CD4-positive, alpha-beta T cell treated with Interleukin-15 for 1 hour (primary cell): Measurements from ENCODE around the gene EVC.
"Not testable (repeated sequence)": the region's sequence is repeated elsewhere in the genome, so short reads cannot be mapped to it uniquely, and the experiment has no call there.

Source experiments
- DNase-seq: peaks from one replicate; pipeline ENCODE4 v3.0.0-alpha.2; 2020

Gene EVC

DNA sequence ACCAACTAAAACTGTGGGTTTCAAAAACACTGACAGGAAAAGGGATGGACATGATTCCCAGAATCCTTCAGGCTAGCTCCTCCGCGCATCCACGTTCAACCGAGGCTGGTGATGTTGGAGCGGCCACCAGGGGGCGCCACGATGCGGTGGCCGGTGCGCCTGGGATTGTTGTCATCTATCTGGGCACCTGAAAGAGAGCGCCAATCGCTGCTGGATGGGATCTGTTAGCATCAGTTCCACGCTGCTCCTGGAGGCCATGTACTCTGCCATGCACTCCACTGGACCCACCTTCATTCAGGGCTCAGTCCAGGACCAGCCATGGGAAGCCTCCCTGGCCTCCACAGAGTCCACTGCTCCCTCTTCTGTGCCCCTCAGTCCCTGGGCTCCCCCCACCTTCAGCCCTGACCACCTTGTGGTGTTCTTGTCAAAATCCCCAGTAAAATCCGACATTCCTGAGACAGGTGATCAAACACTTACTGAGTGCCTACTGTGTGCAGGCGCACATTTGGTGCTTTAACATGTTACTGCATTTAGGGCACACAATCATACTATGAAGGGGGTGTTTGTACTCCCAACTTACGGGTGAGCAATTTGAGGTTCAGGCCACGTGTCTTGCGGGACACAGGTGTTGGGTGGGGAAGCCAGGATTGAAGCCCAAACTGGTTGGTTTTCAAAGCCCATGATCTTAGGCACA is 110.8 kb downstream of the EVC start:
- DNase-seq, result peak; percentile 12

DNA sequence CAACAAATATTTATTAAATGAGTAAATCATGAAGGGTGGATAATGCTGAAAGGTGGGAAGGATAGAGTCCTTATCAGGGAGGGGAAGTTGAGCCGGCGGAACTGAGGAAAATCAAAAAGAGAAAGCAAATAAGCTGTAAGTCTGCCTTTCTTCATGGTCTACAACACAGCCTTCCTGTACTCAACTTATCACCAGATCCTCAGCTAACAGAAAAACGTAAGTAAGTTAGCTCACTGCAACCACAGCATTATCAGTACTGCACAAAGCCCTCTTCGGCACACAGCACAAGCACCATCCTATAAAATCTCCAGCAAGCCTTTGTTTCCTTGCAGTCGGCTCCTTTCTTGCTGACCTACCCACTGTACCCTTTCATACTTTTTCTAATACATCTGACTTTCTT is 111.6 kb downstream of the EVC start:
- no peak for DNase-seq

DNA sequence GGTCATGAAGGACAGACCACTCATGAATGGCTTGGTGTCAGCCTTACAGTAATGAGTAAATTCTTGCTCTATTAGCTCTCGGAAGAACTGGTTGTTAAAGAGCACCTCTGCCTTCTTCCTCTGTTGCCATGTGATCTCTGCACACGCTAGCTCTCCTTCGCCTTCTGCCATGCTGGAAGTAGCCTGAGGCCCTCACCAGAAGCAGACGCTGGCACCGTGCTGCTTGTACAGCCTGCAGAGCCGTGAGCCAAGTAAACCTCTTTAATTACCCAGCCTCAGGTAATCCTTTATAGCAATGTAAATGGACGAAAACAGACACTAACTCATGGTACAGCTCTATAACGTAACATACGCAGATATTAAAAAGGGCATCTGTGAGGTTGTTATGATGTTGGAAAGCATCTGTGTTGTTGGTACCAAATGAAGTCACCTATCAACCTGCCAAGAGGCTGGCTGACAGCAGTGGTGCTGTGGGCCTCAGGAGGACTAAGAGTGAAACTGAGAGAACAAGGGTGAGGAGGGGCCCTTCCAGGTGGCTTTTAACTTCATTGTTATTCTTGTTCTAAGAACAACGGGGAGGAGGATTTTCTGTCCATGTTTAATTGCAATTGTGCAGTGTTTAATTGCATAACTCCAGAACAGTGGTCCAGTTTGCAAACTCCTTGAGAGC is 112.7 kb downstream of the EVC start:
- DNase-seq, result no peak

DNA sequence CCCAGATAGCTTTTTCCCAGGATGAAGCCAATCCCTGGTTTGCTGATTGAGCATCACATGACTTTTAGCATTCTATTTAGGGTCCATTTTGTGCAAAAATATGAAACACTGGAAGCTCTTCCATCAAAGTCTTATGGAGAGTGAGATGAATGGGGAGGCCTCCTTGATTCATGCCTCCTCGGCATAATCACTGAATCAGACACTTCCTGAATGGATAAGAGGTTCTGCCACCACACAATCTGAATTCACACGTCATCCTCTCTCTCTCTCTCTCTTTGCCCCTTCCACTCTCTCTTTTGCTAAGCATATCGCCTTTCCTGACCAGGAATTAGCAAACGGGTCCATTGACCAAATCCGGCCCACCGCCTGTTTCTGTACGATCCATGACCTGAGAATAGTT is 113.2 kb downstream of the EVC start:
- no peak for DNase-seq

DNA sequence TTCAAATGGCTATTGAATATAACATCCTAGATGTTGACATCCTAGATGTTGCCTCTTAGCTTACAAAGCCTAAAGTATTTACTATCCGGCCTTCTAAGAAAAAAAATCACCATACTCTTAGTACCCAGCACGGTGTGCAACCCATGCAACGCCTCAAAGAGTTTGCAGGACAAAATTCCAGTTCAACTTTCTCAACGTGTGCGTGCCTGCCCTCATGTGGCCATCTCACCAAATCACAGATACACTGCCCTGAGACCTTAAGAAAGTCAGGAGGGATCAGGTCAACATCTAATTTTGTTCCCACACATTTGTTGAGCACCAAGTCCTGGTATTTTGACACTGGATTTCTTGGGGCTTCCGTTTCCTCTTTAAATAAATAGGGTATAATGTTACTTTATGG is 113.6 kb downstream of the EVC start:
- no peak for DNase-seq

DNA sequence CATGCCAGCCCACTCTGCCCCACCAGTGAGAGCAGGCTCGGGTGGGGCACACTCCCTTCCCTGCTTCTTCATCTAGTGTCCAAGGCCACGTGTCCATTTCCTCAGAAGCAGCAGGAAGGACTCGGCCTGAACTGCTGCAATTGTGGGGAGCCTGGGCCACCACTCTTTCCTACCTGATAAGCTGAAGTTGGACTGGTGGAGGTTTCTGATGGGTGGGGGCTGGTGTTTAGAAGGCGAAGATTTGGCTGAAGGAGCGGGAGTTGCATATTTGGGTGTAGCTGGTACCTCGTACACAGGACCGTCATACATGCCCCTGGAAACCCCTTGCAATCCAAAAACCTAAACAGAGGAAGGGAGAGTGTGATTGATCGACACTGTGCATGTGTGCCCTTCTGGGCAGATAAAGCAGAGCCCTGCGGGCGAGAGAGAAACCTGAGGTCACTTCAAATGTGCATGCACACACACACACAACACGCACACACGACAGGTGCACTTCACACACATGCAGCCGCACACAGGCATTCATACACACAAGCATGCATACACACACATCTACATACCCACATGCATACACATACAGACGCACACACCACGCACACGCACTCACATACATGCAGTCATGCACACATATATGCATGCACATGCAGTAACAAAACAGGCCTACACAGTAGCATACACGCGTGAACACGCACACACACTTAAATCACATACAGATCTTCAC is 114.5 kb downstream of the EVC start:
- no peak for DNase-seq

DNA sequence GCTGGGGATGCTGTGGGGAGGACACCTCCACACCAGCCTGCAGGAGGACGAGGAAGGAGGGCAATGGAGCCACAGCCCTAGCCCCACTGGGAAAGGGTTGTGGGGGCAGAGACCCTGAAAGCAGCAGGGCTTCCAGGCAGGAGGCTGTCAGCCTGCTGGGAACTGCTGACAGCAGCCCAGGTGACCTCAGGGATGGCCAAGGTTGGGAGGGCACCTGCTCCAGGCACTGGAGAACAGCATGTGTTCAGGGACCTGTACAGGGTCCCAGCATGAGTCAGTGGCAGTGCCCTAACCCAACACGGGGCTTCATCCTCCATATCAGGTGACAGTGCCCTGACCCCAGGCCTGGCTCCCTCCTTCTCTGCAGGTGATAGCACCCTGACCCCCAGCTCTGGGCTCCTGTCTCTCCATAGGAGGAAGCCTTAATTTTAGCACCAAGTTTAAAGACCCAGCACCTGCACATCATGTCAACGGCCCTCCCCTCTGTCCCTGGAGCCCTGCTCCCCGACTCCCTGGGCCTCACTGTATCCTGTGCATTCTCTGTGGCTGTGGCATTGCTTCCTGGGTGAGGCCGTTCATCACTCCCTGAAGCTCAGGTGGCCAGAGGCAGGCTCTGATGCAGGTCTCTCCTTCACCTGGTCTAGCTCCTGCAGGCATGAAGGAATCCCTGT is 115.6 kb downstream of the EVC start:
- no peak for DNase-seq

DNA sequence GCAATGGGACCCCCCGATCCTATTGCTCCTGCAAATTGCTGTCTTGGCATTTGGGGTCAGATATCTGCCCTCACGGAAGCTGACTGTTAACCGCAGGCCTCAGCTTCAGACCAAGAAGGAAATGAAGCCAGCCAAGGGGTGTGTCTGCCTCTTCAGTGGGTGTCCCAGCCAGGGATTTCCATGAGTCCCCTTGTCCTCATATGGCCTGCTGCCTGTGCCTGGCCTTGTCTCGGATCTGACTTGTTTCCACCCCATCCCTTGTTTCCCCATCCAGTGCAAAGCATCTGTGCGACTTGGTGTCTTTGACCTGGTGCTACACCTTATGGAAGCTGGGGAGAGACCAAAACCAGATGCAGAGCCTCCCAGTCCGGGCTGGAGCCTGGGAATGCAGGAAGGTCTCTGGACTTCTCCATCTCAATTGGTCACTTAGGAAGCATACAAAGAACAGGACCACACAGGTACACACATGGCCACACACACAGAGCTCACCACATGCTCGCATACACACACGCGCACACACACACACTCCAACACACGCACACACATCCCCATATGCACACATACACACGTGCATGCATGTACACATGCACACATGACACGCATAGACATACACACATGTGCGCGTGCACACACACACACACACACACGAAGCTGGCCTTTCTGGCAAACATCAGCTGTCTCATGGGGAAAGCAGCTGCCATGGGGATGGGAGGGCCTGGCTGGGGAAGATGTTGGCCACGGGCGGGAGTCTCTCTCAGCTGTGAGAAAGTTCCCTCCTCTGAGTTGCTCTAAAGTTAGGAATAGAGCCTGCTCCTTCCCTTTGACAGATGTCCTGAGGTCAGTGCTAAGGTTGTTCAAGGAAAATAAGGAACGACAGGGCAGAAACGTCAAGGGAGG is 116.4 kb downstream of the EVC start:
- no peak for DNase-seq

DNA sequence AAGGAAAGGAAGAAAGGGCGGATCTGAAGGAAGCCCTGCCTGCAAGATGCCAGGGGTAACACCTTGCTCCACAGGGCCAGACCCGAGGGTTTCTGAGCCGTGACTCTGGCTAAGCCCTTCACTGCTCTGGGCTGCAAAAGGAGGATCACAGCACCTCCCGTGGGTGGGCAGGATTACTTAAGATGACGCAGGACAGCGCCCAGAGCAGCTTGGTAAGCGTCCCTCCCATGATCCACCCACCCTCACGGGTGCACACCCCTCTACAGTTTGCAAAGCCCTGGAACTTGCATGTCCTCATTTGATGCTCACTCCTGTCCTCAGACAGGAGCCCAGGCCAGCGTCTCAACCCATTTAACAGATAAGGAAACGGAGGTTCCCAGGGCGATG is 117.0 kb downstream of the EVC start:
- no peak for DNase-seq

DNA sequence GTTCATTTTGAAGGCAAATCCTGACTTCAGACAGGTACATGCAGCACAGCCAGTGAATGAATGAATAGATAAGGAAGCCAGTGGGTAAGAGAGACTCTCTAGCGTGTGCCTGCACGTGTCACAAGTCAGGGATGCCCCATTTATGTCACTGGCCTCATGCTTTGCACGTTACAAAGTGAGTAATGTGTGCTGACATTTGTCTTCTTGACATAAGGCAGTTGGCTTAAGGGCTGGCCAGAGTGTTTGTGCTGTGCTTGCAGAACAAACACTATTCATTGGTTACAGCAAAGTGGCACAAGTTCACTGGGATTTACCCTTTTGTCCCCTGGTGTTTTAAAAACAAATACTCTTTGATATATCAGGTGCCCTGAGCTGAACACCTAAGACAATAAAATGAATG is 125.9 kb downstream of the EVC start:
- DNase-seq, result no peak

DNA sequence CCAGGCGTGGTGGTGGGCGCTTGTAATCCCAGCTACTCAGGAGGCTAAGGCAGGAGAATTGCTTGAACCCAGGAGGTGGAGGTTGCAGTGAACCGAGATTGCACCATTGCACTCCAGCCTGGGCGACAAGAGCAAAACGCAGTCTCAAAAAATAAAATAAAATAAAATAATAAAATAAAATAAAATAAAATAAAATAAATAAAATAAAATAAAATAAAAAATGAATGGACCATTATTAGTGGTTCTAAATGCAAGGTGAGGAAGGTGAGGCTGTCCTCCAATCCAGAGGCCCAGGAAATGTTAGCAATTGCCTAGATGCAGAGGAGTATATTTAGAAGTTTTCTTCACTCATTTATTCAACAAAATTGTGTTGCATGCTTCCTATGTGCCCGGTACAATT is 126.5 kb downstream of the EVC start:
- not testable (repeated sequence) for DNase-seq

DNA sequence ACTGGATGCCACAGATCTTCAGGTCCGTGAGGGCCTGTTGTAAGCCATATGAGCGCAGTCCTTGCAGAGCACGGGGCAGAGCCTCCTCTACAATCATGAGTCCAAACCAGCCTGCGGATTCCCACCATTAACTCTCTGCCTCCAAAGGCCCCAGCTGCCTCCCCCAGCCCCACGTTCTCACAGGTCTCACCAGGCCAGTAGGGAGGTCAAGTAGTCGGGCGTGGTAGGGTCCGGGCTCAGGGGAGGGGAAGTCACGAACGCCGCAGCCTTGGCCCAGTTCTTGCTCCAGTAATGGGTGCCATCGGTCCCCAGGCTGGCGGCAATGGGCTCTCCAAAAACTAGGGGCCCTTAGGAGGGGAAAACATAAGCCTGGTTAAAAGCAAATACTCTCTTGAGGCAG is 128.3 kb downstream of the EVC start:
- DNase-seq, result no peak

DNA sequence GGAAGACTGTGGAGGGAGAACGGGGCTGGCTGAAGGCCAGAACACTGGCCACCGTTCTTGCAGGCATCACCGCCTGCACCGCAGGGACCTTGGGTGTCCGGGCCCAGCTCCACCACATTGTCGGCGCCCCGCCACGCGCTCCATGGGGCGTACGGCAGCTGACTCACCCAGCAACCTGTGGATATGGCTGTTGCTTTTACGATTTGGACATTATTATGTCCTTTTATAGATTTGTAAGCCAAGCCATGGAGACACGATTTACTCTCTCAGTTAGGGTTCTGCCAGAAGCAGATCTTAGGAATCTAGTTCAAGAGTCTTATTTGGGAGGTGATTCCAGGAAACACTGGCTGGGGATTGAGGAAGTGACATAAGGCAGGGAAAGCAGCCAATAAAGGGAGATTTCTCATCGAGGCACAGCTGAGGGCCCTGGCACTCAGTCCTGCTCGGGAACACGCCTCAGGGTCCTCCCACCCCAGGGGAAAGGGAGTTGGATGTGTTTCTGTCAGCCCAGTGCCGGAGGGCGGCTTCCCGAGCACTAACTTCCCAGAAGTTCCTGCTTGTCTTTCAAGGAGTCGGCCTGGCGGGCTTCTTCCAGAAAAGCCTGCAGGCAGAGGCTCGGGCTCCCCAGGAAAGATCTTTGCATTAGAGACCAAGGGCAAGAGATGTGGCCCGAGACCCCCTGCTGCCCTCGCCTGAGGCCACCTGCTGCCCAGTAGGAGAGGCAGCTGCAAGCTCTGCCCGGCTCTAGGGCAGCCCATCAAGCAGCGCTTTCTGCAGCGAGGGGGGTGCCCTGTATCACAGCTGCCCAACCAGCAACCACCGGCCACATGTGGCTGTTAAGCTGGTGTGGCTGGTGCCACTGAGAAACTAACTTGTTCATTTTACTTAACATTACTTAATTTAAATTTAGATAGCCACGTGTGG is 129.0 kb downstream of the EVC start:
- DNase-seq, result no peak

DNA sequence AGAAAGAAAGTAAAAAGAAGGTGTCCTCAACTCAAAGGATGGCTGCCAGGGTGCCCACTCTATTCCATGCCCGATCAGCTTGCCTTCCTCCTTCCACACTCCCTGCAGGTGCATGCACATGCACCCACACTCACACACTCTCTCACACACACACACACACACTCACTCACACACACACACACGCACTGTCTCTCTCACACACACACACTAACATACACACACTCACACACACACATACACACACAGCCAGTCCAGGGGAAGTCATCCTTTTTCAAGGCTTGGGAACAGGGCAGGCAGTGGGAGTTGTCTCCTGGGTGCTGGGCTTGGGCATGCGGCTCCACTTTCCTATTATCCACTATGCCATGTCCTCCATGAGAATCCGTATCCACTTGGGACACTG is 131.5 kb downstream of the EVC start:
- DNase-seq, result no peak

DNA sequence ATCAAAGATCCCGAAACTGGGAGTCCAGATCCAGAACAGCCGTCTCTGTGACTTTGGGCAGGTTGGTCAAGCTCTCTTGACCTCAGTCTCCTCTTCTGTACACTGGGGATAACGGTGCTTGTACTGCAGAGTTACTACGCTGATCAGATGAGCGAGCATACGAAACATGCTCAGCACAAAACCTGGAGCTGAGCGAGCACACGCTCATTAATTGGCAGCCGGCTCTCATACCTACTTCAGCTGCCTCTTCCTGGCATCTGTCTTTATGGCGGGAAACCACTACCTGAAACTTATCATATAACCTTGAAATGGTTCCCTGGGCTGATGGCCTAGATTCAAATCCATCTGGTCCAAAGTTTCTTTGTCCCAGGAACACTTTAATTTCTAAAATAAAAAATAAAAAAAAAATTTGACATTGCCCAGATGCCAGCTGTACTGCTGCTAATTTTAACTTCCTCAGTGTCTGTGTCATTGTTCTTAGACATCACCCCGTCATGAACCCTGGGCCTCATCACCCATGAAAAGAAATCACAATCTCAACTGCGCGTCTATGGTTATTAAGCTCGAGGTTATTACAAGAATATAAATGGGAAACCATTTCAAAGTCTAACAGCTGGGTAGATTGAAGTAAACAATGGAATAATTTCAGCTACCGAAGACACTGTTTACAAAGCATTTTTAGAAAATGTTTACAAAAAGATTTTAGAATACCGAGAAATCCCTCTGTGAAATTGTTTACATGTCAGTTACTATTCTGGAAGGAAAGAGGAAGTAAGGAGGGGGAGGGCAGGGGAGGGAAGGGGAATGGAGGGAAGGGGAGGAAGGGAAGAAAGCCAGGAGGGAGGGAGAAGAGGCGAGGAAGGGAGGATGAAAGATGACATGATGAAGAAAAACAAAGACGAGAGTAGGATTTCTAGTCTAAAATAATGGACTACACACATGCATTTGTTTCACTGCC is 132.9 kb downstream of the EVC start:
- DNase-seq, result no peak

DNA sequence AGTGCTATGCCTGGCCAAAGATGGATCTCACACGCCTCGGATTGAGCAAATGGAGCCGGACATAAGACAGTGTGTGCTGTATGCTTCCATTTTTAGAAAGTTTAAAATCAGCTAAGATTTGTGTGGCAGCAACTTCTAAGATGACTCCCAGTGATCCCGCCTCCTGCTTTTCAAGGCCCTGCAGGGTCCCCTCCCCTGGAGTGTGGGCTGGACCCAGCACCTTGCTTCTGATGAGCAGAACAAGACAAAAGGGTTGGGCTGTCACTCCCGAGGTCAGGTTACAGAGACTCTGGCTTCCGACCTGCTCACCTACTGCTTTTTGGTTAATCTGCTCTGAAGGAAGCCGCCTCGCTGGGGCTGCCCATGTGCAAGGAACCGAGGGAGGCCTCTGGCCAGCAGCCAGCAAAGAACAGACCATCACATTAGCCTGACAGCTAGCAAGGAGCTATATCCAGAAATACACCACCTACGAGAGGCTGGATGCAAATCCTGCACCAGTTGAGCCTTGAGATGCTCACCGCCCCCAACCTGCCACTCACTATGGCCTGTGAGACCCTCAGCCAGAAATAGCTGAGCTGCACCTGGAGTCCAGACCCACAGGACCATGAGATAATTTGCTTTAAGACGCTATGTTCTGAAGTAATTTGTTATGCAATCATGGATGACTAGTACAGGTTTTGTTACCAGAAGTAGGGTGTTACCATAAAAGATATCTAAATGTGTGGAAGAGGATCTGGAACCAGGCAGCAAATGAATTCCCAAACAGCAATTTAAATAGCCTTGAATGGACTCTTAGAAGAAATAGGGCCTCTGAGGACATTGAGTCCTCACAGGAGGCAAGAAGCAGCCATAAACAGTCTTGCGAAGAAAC is 134.3 kb downstream of the EVC start:
- DNase-seq, result no peak

DNA sequence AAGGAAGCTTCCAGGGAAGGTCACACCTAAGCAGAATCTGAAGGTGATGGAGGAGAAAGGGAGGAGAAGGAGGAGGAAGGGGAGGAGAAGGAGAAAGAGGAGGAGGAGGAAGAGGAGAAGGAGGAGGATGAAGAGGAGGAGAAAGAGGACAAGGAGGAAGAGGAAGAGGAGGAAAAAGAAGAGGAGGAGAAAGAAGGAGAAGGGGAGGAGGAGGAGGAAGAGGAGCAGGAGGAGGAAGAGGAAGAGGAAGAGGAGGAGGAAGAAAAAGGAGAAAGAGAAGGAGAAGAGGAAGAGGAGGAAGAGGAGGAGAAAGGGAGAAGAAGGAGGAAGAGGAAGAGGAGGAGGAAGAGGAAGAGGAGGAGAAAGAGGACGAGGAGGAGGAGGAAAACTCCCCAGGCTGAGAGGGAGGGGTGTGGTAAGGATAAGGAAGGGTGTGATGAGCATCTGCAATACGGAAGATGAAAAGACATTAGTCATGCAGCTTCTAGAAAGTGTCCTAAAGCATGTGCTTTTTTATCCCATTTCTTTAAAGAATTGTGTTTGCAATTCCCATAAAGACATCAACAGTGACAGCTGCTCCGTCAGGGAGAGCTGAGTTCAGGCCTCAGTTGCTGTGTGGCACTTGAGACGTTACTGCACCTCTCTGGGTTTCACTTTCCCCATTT is 140.8 kb downstream of the EVC start:
- no peak for DNase-seq

DNA sequence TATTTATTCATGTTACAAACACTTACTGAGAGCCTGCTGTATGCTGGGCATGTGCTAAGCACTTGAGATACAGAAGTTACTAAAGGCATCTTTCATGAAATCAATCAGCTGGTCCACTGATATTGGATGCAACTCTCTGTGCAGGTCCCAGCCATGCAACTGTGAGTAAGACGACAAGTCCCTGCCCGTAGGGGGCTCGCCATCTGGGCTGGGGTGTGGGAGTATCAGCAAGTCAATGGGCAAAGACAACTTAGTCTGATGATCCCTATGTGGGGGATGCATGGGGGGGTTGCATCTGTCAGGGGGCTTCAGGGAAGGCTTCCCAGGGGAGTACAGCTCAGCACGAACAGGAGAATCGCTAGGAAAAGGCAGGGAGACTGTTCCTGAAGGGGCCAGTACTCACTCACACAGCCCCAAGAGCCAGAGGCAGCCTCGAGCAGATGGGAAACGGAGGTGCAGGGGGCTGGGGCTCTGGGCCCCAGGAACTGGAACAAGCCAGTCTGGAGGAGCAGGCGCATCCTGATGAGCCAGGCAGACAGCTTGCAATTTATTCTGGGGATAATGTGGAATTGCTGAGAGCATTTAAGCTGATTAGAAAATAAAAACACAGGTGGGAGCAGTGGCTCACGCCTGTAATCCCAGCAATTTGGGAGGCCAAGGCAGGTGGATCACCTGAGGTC is 141.7 kb downstream of the EVC start:
- DNase-seq, result no peak
